Stimulated activated CD4-positive, alpha-beta T cell treated with anti-CD3 and anti-CD28 coated beads, Interleukin-1b, Interleukin-23, amount 100 ng/mL, for 24 hours (primary cell): ENCODE data around the gene SMG6.
"Not testable (repeated sequence)": the region's sequence is repeated elsewhere in the genome, so short reads cannot be mapped to it uniquely, and the experiment has no call there.

Source experiments
- DNase-seq, 4 experiments: peaks; one replicate each; pipeline ENCODE4 v3.0.0-alpha.2; 2020; ENCODE audit warnings: low read depth in 4 of 4, low spot score in 1 of 4

Gene SMG6

GRCh38 chr17:2303204-2304188 lies at the start of gene SMG6, which contains the start of gene SRR:
Gene SMG6 (minus strand): TSS chr17:2303785. CDS start chr17:2303720, 65 bp downstream.
Gene SRR (plus strand): TSS chr17:2303950. CDS start chr17:2315561, 11,611 bp downstream.
- DNase-seq: peak; percentile 82 to 93 (median 92)

- no peak for DNase-seq
Observed at GRCh38 chr17:2351269-2351668, 47.7 kb upstream of the SMG6 start.

GRCh38 chr17:2347805-2348685 lies 44.5 kb upstream of the SMG6 start:
- DNase-seq: no peak

GRCh38 chr17:2346475-2346874 lies 42.9 kb upstream of the SMG6 start:
- DNase-seq: no peak

GRCh38 chr17:2344528-2344927 lies 40.9 kb upstream of the SMG6 start:
- DNase-seq: no peak

- DNase-seq: peak in 1 of 4 experiments; percentile 28
Observed at GRCh38 chr17:2343421-2343820, 39.8 kb upstream of the SMG6 start.

- DNase-seq: no peak
Observed at GRCh38 chr17:2338315-2338657, 34.7 kb upstream of the SMG6 start.

GRCh38 chr17:2337544-2338314 lies 34.1 kb upstream of the SMG6 start:
- peak in 3 of 4 experiments; percentile 32 to 57 (median 38) for DNase-seq

GRCh38 chr17:2336852-2337543 lies 33.4 kb upstream of the SMG6 start, which contains the start of gene SGSM2:
Gene SGSM2 (plus strand): TSS chr17:2337501. CDS start chr17:2337689, 188 bp downstream.
- DNase-seq: peak; percentile 34 to 54 (median 47)

- DNase-seq: peak; percentile 66 to 90 (median 82)
Observed at GRCh38 chr17:2336215-2336851, 32.7 kb upstream of the SMG6 start, which contains the start of gene TSR1. Gene TSR1 (minus strand): TSS chr17:2336457. CDS start chr17:2336427, 30 bp downstream.

GRCh38 chr17:2335726-2336214 lies 32.2 kb upstream of the SMG6 start:
- peak in 1 of 4 experiments; percentile 2 for DNase-seq

- DNase-seq: no peak
Observed at GRCh38 chr17:2331303-2331702, 27.7 kb upstream of the SMG6 start.

- DNase-seq: no peak
Observed at GRCh38 chr17:2323629-2324314, 20.2 kb upstream of the SMG6 start.

GRCh38 chr17:2321399-2321798 lies 17.8 kb upstream of the SMG6 start:
- no peak for DNase-seq

- DNase-seq: no peak
Observed at GRCh38 chr17:2319051-2319450, 15.5 kb upstream of the SMG6 start.

- DNase-seq: no peak
Observed at GRCh38 chr17:2317796-2318195, 14.2 kb upstream of the SMG6 start.

GRCh38 chr17:2316916-2317205 lies 13.3 kb upstream of the SMG6 start:
- not testable (repeated sequence) for DNase-seq

- no peak for DNase-seq
Observed at GRCh38 chr17:2312736-2313135, 9.2 kb upstream of the SMG6 start.
